ENCODE results near the gene WDR64.

Gene WDR64

DNA sequence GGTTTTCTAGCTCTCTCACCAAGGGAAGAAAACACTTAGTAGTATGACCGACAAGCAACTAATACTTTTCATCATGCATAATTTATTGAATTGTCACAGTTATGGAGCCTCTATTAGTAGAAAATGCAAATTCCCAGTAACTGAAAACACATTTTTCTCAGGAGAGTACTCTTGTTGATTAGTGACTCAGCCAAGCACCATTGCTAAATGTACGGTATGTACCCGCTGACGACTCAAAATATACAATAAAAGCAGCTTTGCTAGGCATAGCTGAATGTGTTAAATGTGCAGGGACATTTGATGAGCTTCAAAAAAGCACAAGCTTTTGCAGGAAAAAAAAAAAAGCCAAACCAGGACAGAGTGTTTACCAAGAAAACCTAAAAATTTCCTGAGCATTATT lies 63.9 kb downstream of the WDR64 start:
- H3K27ac ChIP-seq, result no peak overlapping the region
- no peak for TF ChIP-seq CTCF (conservative IDR thresholded peaks at IDR 0.05)

GRCh38 chr1:241716915-241717656 lies 65.0 kb downstream of the WDR64 start:
- no peak for TF ChIP-seq CTCF (conservative IDR thresholded peaks at IDR 0.05)
- no peak overlapping the region for H3K27ac ChIP-seq

GRCh38 chr1:241717975-241718374 lies 65.9 kb downstream of the WDR64 start:
- no peak for TF ChIP-seq CTCF (conservative IDR thresholded peaks at IDR 0.05)
- H3K27ac ChIP-seq, result no peak overlapping the region

DNA sequence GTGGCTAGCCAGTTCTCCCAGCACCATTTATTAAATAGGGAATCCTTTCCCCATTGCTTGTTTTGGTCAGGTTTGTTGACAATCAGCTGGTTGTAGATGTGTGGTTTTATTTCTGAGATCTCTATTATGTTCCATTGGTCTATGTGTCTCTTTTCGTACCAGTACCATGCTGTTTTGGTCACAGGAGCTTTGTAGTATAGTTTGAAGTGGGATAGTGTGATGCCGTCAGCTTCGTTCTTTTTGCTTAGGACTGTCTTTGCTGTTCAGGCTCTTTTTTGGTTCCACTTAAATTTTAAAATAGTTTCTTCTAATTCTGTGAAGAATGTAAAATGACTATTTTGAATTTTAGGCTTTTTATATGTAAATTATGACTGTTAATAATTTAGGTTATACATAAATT lies 68.9 kb downstream of the WDR64 start:
- no peak for TF ChIP-seq CTCF (conservative IDR thresholded peaks at IDR 0.05)
- H3K27ac ChIP-seq, result no peak overlapping the region

GRCh38 chr1:241722947-241723346 lies 70.9 kb downstream of the WDR64 start:
- no peak for TF ChIP-seq CTCF (conservative IDR thresholded peaks at IDR 0.05)
- no peak overlapping the region for H3K27ac ChIP-seq

DNA sequence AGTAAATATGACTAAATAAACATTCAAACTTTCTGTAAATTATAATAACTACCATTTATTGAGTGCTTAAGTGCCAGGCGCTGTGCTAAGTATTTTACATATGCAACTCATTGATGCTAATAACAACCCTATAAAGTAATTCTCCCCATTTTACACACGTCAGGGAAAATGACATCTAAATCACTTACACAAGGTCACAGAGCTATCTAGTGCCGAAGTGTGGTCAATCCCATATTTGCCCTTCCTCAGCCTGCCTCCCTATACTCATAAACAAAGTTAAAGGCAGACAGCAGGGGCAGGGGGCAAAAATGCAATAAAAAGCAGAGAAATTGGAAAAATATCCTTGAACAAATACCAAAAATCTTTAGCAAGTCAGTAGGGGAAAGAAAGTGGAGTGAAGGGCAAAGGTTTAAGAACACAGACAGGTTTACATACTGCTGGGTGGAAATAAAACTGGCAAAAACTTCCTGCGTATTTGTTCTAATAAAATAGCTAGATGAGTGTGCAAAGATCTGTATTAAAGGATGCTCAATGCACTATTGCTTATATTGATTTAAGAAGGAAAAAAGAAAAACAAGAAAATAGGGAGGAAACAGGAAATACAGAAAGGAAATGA lies 72.8 kb downstream of the WDR64 start:
- TF ChIP-seq CTCF (conservative IDR thresholded peaks at IDR 0.05), result no peak
- H3K27ac ChIP-seq, result no peak overlapping the region

DNA sequence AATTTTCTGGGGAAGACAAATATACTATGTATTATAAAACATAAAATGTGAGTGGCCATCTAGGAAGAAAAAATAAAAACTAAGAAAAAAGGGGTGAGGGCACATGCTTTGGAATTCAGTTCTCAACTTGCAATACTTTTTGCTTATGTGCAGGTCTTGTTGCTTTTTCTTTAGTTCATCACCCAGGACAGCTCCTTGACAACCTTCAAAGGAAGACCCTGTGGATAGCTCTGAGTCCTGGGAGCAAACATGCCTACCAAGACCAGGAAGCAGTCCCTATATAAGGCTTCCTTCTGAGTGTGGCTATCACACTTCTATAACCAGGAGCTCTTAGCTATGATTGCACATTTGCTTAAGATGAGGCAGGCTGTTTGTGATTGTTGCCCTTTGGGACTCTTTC lies 78.0 kb downstream of the WDR64 start:
- H3K27ac ChIP-seq, result no peak overlapping the region
- no peak for TF ChIP-seq CTCF (conservative IDR thresholded peaks at IDR 0.05)
